Stimulated activated CD4-positive, alpha-beta T cell treated with anti-CD3 and anti-CD28 coated beads, TNF-alpha, amount 100 ng/mL, for 4 hours (primary cell): ENCODE measurements around the gene GRM5.
A peak's percentile ranks its signal among the peaks of the same experiment; 100 is the strongest.

Source experiments
- DNase-seq, 3 experiments: peaks; one replicate each; pipeline ENCODE4 v3.0.0-alpha.2; 2020; ENCODE audit warnings: low read depth in 3 of 3

The GRM5 gene

DNA sequence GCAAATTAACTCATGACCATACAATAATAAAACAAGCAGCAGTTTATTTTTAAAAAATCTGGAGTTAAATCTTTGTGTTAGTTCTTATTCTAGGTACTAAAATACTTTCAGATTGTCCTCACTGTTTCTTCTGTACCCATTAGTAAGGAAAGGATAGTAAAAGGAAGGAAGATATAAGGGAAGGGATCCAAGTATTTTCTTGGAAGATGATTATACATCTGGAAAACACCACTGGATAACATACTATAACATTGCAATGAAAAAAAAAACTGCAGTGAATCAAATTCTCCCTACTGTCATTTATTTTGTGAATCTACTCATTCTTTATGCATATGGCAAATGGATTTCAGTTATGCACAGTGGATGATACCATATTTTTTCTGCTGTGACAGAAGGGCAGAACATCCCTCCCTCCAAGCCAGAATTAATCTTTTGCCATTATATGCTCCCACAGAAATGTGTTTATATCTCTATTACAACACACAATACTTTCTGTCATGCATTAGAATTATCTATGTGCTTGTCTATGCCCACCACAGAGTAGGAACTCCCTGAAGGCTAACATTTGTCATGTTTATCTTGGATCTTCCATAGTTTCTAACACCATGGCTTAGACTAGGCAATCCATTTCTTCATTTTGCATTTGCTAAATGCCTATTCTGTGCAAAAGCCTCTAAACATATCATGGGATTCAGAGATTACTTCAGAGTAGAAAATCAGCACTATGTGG lies 446.0 kb downstream of the GRM5 start:
- DNase-seq = no peak

DNA sequence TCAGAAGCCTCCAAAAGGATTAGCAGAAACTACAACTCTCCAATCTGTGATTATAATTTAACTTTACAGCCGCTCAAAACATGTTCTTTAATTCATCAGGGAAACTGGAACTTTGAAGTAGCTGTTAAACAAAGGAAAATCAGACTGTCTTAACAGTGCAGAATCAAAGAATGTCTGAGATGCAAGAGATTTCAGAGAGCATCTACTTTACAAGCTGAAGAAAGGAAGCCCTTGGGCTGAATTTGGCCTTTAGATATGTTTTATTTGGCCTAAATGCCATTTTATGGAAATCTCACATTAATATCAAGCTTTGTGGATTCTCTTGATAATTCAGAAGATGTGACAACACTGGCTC lies 446.7 kb downstream of the GRM5 start:
- no peak for DNase-seq

DNA sequence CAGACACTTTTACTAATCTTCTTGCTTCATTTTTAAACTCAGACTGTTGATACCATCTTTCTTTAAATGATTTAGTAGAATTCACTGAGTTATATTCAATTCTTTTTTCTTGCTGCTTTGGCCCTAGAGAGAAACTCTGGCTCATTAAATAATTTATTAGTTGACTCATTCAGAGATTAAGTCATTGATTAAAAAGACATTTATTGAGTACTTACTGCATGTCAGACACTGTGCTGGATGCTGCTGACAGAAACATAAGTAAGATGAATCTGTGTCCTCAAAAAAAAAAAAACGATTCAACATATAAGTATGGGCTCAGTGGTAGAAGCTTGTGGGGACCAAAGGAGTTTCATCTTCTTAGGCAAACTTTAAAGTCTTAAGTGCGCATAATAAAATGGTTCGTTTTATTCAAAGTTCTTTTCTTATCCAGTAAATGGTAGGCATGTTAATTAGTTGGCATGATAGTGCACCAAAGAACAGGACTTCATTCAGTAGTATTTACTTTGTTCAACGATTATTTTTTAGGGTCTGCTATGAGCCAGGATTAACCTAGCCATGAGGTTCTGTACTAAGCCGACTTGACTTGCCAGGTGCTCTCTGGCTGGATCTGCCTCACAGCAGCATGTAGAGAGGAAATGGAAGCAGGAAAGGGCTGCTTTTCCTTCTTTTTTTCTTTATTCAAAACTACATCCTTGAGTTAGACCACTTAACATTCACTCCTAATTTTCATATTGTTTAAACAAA lies 447.3 kb downstream of the GRM5 start:
- DNase-seq = no peak

DNA sequence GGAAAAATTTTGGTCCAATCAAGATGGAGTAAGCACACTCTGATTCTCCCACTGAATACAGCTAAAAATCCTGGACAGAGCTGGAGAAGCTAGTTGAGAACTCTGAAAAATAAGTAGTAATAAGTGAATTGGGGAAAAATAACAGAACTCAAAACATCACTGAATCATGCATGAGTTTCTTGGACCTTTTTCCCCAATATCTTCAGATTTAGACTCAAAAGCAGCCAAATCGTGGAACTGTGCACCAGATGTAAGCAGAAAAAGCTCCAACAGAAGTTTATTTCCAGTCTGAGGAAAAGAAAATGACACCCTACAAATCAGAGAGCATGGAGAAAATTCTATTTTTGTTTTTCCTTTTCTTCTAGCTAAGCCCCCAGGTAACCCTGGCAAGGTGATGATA lies 448.6 kb downstream of the GRM5 start:
- DNase-seq = no peak

DNA sequence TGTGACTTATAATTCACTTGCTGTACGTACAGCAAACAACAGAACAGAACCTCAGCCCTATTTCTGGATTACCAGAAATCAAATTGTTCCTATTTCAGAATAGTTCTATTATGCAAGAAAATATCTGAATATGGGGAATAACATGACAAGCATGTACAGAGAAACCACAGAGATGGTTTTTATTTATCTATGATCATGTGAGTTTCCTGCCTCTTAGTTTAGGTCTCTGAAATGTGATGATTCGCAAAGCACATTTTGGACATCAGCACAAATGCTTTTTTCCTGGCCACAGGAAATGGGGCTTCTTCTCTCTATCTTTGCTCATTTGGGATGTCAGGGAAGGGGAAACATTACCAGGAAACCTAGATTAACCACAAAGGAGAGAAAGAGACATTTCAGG lies 461.5 kb downstream of the GRM5 start:
- DNase-seq = no peak

DNA sequence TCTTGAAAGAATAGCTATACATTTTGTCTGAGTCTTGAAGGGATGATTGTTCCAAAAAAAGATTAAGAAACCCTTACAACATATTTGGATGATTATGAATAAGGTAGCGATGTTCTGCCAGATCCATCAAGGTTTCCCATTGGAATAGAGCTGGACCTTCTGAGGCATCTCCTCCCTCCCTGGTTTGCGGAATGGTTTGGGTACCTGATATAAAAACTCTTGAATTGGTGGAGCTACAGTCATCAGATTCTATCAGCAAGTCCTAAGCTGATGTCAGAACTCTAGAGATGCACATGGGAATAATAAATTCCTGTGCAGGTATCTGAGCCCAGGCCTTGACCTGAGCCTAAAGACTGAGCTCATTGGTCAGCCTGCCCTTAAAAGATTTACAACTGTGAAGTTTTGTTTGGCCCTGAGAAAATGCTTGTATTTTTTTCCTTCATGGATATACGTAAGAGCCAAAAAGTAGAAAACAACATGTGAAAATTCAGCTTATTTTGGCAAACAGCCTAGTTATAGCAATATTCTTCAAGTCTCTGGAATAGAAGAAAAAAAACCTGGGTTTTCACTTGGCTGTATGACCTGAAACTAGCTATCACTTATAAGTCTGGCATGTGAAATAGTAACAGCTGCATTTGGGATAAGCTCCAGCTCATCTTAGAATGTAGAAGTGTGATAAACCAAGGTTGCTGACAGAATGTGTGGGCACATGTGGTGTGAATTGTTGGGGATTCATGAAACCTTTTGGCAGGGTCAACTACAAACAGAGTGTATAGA lies 462.5 kb downstream of the GRM5 start:
- DNase-seq = no peak

DNA sequence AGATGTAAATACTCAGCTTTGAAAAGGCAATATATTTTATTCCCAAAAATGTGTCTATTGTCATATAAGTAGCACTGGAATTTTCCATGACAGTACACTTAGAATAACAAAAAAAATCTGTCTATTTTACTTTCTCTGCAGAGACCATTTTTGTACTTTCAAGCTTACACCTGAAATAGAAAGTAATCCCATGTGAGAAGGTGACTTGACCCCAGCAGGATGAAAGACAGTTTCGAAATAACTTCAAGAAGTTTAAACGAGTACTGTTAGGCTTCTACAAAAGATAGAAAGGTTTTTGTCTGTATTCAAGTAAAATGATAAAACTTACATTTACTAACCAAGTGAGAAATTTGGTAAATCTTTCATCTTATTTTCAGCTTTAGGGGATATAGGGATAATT lies 468.4 kb downstream of the GRM5 start:
- no peak for DNase-seq

DNA sequence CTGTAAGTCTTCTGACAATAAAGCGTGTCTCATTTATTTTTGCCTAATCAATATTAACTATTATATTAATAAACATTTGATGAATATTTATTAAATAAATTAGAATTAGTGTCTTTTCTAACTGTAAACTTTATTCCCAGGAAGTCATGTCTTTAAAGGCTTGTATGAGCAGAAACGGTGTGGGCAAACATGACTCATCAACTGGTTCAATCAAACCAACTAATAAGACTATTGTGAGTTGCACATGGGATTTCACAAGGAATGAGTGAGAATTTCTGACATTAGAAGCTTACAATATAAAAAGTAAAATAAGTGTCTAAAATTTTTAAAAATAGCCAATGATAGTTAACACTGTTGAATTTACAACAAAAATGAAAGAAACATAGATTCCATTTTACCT lies 469.0 kb downstream of the GRM5 start:
- no peak for DNase-seq

DNA sequence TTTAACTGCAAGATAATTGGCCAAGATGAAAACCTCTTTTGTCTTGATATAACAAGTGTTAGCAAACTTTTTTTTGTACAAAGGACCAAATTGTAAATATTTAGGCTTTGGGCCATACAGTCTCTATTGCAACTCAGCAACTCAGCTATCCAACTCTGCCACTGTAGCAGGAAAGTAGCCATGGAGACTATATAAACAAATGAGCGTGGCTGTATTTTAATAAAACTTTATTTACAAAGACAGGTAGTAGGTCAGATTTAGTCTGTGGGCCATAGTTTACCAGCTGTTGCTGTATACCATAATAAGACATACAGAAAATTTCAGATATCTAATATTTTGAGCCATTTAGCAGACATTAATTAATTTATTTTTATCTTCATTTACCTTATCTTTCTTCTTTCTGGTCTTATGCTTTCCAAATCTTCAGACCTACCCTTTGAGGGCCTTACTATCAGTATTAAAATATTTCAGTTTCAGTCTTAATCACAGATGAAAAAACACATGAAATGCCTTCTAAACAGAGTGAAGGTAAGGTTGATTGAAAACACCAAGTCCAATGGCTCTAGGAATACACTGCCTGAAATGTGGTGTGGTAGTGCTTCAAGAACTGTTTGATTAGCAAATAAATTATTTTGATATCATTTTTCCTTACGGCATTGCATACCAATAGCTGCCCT lies 471.4 kb downstream of the GRM5 start:
- no peak for DNase-seq

DNA sequence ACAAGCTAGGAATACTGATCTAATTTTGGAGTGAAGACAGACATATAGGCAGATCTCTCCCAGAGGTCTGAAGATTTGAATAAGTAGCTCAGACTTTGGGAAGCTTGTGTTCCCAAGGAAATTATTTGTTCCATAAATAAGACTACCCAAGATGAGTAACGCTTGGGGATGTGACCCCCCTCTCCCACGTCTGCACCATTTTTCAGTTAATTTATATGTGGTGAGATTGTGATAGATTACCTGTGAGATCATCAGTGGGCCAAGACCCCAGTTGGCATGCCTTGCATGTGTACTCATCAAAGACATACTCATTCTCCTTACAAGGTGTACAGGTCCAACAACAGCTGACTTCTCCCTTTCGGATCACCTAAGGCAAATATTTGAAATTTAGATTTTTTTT lies 475.4 kb downstream of the GRM5 start:
- no peak for DNase-seq

DNA sequence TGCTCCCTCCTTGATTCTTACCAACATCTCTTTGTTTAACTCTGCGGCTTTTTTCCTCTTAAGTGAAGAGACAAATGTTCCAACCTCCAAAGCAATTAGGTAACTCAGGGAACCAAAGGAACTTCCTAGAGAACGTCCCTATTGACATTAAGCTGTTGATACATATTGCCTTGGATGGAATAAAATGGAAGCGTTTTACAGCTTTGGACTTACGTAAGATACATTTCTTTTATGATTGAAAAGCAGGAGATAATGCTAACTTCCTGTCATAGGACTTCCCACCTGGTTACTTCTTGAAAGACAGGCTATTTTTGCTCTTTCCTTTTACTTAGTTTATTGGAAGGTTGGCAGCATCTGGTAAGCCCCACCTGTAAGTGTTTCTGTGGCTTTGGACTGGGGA lies 482.5 kb downstream of the GRM5 start:
- no peak for DNase-seq

DNA sequence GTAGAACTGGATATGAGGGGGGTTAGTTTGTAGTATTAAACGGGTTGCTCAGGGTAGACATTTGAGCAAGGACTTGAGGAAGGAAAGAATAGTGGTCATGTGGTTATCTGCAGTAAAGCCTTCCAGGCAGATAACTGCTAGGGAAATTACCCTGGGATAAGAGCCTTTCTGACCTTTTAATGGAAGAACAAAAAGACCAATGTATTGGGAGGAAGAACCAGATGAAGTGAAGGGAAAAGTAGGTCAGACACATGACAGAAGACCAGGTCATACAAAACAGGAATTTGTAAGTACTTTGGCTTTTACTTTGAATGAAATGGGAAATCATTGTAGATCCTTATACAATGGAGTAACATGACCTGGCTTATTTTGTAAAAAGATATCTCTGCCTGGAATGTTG lies 486.3 kb downstream of the GRM5 start:
- no peak for DNase-seq

DNA sequence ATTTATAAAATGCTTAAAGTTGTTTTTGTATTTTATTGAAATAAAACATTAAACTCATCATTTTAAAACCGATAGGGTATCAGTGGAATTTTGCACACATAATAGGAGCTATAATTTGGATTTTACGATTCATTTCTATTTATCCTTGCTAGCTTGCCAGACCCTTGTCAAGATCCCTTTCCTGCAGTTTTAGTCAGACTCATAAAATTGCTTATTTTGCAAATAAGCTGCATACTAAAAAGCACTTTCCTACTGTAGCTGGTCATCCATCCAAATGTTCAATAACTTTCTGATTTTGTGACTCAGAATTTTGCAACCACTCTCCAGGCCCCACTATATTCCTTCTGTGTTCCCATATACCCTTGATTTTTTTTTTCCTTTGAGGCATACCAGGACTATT lies 489.0 kb downstream of the GRM5 start:
- DNase-seq = no peak

DNA sequence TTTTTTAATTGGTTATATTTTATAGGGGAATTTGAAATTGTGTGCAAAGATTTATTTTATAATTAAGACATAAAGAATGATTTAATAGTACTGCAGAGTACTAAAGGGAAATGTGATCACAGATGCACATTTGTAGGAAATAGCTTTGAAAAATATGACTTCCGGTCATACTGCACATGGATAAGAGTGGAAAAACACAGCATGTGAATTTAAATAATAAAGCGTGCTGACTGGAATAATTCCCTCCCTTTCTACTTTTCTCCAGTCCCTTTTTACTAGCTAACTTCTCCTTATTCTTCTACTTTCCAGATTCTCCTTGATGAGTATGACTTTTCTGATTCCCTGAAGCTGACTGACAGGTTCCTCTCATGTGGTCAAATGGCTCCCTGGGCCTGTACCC lies 489.9 kb downstream of the GRM5 start:
- DNase-seq = no peak

DNA sequence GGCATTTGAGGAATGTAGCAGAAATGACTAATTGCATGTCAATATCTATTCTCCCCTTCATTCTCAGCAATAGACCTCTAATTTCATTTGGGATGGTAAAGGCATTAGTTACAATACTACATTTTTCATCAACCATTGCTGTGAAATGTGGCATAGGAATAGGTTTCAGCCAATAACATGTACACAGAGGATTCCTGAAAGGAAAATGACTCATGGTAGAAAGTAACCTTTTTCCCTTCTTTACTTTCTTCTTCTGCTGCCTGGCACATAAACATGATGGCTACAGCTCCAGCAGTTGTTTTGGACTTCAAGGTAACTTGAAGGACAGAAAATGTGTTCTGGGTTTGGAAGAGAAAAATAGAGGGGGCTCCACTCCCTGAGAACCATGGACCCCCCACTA lies 496.4 kb downstream of the GRM5 start:
- no peak for DNase-seq

DNA sequence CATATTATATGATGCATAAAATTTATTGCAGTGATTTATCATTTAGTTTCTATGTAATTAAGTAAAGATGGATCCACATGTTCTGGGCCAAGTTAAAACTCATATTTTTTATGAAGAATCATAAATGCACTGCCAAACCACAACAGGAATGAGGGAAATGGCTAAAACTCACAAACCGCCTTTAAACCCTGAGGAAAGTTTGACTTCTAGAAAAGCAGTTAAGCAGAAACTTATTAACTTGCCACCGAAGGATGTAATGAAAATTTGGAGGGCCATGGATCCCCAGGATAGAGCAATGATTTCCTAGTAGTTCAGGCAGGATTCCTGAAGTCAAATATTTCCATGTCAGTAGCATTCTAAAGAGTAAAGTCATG lies 510.0 kb downstream of the GRM5 start:
- no peak for DNase-seq

DNA sequence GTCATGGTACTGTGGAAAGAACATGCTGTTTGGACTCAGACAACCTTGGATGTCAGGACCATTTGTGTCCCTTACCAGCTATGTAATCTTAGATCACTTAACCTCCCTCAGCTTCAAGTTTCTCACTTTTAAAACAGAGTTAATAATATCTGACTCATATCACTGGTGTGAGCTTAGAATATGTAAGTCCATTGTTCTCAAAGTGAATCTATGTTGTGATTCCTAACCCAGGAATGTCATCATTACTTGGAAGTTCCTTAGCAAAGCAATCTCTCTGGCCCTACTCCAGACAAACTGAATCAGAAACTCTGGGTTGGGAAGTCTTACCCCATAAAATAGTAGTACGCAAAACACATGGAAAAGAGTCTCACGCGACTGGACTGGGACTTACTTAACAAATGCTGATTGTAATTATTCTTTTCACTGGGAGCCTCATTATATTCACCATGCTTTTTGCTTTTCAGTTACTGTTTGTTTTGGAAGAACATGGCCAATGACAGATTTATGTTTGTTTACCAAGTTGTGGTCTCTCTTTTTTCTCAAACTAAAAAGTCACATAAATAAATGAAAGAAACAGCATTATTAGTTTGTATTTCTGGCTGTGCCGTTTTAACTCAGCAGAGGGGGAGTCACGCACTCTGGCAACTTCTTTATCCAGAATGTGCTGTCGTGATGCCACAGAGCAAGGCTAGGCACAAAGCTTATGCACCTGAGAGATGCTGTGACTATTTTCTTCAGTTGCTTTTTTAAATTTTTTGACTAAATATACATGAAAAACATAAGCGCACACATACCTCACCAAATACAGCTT lies 510.6 kb downstream of the GRM5 start:
- DNase-seq = no peak

DNA sequence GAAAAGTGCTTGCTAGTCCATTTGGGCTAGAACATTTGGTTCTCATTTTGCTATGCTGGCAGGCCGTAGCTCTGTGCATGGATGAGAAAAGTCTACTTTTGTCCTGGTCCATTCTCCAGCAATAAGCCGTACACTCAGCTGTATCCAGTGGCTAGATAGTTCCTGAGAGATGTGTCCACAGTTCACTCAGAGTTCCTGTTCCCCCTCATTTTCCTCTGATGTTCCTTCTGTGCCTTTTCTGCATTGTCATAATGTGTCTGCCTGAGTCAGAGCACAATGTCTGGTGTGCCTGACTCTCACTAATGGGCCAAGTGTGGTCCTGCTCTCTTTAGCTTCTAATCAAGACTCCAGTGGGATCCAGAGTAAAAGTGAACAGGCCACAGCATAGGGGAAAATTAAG lies 512.6 kb downstream of the GRM5 start:
- DNase-seq = no peak

DNA sequence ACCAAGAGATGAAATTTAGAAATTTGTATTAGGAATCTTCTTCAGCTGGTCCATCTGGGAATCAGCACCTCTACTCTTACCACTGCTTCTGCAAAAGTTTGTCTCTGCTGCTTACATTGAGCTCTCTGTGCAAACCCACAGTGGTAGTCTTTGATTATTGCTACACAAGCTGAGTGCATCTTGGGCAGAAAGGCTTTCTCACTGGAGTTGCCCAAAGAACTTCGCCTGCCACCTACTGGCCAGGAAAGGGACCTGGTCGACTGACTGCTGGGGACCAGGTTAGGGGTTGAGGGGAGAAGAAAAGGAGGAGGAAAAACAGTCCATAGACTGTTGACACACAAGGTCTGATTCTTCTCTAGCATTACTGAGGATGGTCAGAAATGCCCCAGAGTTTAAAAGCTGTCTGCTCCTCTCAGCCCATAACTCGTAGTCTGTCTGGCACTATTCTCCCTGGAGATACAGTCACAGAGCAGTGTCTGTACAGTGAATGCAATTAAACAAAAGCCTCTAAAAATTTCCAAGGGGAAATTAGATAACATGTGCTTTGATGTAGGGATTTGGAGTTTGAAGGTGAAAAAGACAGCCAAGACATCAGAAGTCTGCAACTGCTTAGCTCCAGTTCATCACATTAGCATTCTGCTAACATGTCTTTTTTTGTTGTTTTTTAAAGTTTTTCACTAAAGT lies 513.3 kb downstream of the GRM5 start:
- peak in 2 of 3 experiments; percentile 7 to 10 for DNase-seq

DNA sequence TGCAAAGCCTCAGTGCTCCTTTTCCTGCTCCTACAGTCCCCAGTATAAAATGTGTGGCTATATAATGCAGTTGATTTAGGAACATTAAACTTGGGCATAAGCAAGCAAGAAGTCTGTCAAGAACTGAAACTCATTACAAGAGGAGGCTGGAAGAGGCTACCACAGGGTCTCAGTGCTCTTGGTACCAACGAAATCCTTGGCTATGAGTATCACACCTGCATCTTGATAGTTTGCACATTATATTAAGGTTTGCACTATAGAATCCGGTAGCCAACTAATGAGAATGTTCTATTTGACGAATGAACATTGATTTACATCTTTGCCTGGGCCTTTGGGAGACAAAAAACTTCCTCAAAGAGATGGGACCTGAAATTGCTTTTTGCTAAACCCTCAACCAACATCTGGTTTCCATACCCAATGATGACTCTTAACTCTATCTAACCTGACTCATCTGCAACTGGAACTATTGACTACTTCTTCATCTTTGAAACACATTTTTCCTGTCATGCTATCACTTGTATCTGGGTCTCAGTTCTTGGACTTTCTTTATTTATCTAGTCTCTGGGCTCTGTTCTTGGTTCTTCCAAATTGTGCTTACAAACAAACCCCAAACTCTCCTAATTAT lies 521.0 kb downstream of the GRM5 start:
- no peak for DNase-seq
